GM12872 (cell line): ENCODE data around the gene MARK4.

Source experiments
- CTCF ChIP-seq: IDR thresholded peaks from 3 replicates; pipeline ENCODE4 v1.5.1; 2011; ENCODE audit warnings: low read depth, mild to moderate bottlenecking, low read length, moderate library complexity; ENCODE audit not compliant: insufficient read depth

Gene MARK4

GRCh38 chr19:45245334-45245787, 5.7 kb upstream of the MARK4 start, which contains the start of gene EXOC3L2:
Gene EXOC3L2 (minus strand): TSS chr19:45245407. CDS start chr19:45239045, 6,362 bp downstream.
- no peak for TF ChIP-seq CTCF

DNA sequence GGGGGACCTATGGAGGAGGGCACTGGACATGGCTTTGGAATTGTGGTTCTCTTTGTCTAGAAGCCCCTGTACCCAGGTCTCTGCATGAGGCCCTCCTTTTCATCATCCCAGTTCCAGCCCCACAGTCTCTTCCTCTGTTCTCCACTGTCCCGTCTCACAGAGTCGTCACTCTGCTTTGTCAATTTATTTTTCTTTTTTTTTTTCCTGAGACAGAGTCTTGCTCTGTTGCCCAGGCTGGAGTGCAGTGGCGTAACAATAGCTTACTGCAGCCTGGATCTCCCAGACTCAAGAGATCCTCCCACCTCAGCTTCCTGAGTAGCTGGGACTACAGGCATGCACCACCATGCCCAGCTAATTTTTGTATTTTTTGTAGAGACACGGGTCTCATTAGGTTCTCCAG, 5.2 kb upstream of the MARK4 start:
- TF ChIP-seq CTCF = no peak

DNA sequence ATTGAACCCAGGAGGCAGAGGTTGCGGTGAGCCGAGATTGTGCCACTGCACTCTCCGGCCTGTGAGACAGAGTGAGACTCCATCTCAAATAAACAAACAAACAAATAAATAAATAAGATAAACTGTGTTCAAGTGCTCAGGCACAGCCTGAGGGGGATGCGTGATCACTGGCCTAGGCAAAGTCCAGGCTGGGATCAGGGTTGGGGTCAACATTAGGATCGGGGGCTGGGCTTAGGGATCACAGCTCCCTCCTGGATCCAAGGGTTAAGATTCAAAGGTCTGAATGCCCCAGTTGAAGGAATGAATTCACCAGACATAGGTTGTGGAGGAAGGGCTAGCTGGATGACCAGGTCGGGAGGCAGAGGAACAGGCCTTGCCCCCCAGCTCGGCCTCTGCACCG, 3.9 kb upstream of the MARK4 start:
- TF ChIP-seq CTCF = no peak

- TF ChIP-seq CTCF = no peak
These were observed 1.6 kb upstream of the MARK4 start for GRCh38 chr19:45249261-45250033.

DNA sequence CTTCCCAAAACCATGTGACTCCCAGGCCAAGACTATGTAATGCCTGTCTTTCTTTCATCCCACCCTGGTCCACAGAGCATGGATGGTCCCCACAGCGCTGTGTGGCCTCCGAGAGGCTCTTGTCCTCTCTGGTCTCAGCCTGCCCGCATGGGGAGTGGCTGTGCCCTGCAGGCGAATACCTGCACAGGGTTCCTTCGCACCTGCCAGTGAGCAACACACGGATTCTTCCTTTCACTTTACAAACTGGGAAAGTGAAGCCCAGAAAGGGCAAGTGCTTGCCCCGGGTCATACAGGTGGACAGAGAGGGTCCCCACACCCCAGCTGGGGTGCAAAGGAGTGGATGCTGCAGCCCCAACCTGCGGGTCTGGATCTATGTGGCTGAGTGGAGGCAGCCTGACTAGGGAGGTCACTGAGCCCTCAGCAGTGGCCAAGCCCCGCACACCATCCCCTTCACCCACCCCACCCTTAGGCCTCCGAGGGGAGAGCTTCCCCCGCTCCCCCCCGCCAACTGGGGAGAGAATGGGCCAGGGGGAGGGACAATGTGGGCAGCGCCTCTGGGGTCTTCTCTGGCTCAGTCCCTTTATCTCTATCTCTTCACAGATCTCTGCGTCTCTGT, 747 bp upstream of the MARK4 start:
- no peak for TF ChIP-seq CTCF

- TF ChIP-seq CTCF = no peak
These were observed 632 bp downstream of the MARK4 start for GRCh38 chr19:45251452-45252354.
